Bronchial epithelial cell (primary cell): ENCODE data around the gene HAUS8. TPM values are rescaled to one million over a fixed set of nuclear protein-coding genes. Genes with fewer than 3 reads are reported as not detected.
A peak's percentile ranks its signal among the peaks of the same experiment; 100 is the strongest.
"Not testable (repeated sequence)": the region's sequence is repeated elsewhere in the genome, so short reads cannot be mapped to it uniquely, and the experiment has no call there.

Source experiments
- DNase-seq: peaks from one replicate; pipeline ENCODE4 v3.0.0-alpha.2; 2010; ENCODE audit warnings: low read depth
- FAIRE-seq: peaks from 2 replicates; lab custom pipeline; 2011; peaks lifted over from hg19 to GRCh38; lab: Jason Lieb, UNC
- H3K27me3 ChIP-seq: 2 replicates; pipeline ENCODE4 v1.5.1; 2011; ENCODE audit warnings: low read length; ENCODE audit not compliant: control insufficient read depth, insufficient read depth
- H3K36me3 ChIP-seq: 2 replicates; pipeline ENCODE4 v1.5.1; 2011; ENCODE audit warnings: low read length; ENCODE audit not compliant: control insufficient read depth, insufficient read depth
- H3K4me3 ChIP-seq: 2 replicates; pipeline ENCODE4 v1.5.1; 2011; ENCODE audit warnings: mild to moderate bottlenecking, low read depth, low read length, control low read depth
- CTCF ChIP-seq: IDR thresholded peaks from 2 replicates; pipeline ENCODE4 v1.5.1; 2011; ENCODE audit warnings: mild to moderate bottlenecking, moderate library complexity, low read length, control low read depth, inconsistent platforms; ENCODE audit not compliant: insufficient read depth, severe bottlenecking
- total RNA-seq: library from RNA; depleted of rRNA; stranded (reverse); fragments of >200 nt; gene quantifications from 2 replicates; pipeline ENCODE4 v1.2.1, GENCODE V29; 2014

Gene HAUS8
- total RNA-seq, 1 donor from 2014 or later = 1.3 TPM

- TF ChIP-seq CTCF = no peak
- Histone ChIP-seq H3K27me3 (no peaks in the 10 kb centered on the region), H3K36me3 (peaks cover 13% of the 10 kb centered on the region), H3K4me3 (no peak overlapping the region)
- DNase-seq (no peak), FAIRE-seq (no peak)
These were observed 23.1 kb upstream of the HAUS8 start for GRCh38 chr19:17098326-17098725.

GRCh38 chr19:17097593-17098126, 22.4 kb upstream of the HAUS8 start:
- Histone ChIP-seq H3K36me3 (peaks cover 11% of the 10 kb centered on the region), H3K4me3 (no peak overlapping the region), H3K27me3 (no peaks in the 10 kb centered on the region)
- FAIRE-seq = no peak
- TF ChIP-seq CTCF = no peak
- peak; percentile 12 for DNase-seq

- no peaks in the 10 kb centered on the region for H3K27me3 ChIP-seq
- peaks cover 1% of the 10 kb centered on the region for H3K36me3 ChIP-seq
- DNase-seq = no peak
- FAIRE-seq = no peak
- no peak overlapping the region for H3K4me3 ChIP-seq
- TF ChIP-seq CTCF = no peak
These were observed 20.1 kb upstream of the HAUS8 start for GRCh38 chr19:17095141-17095919.

GRCh38 chr19:17094694-17095093, 19.4 kb upstream of the HAUS8 start:
- not testable (repeated sequence) for H3K4me3 ChIP-seq, DNase-seq, H3K36me3 ChIP-seq, H3K27me3 ChIP-seq, FAIRE-seq

GRCh38 chr19:17092696-17093095, 17.4 kb upstream of the HAUS8 start:
- FAIRE-seq (no peak), DNase-seq (no peak)
- Histone ChIP-seq H3K36me3 (peaks cover 1% of the 10 kb centered on the region), H3K27me3 (no peaks in the 10 kb centered on the region), H3K4me3 (no peak overlapping the region)
- no peak for TF ChIP-seq CTCF

- no peak for DNase-seq
- Histone ChIP-seq H3K27me3 (no peaks in the 10 kb centered on the region), H3K36me3 (peaks cover 3% of the 10 kb centered on the region), H3K4me3 (no peak overlapping the region)
- TF ChIP-seq CTCF = no peak
- FAIRE-seq = no peak
These were observed 16.6 kb upstream of the HAUS8 start for GRCh38 chr19:17091758-17092333.
